Subcutaneous adipose tissue (tissue), 4 donors: ENCODE data around the gene RUFY3. TPM values are rescaled to one million over a fixed set of nuclear protein-coding genes. Genes with fewer than 3 reads are reported as not detected.

Source experiments
- small RNA-seq: library from RNA; depleted of rRNA; stranded (forward); fragments of <200 nt; gene quantifications from one replicate; pipeline ENCODE3, GENCODE V24; 2016
- total RNA-seq, 4 donors: library from RNA; depleted of rRNA; stranded (reverse); fragments of >200 nt; gene quantifications; one replicate each; pipeline ENCODE4 v1.1.0, GENCODE V29; 2016
- TF ChIP-seq, protein P1 (sequence below): fragments of 450-650 bp; IDR thresholded peaks from one replicate; pipeline ENCODE4 v1.5.1; 2016; ENCODE audit warnings: low read depth, mild to moderate bottlenecking, control low read depth, antibody characterized with exemption, moderate library complexity

The RUFY3 gene
- total RNA-seq, 4 donors from 2014 or later: 47.1 to 75.3 (median 58.6) TPM

DNA sequence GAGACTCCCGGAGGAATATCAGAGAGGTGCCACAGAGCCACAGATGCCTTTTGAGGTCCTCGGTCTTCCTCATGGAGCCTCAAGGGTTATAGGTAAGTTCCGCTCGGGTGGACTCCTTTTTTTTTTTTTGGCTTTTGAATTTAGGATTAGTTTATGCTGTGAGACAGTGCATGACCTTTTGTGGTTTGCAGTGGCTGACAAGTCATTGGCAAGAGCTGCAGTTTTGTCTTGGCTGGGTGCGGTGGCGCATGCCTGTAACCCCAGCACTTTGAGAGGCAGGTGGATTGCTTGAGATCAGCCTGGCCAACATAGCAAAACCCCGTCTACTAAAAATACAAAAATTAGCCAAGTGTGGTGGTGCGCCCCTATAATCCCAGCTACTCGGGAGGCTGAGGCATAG is 122.4 kb downstream of the RUFY3 start:
- TF ChIP-seq, protein P1, sequence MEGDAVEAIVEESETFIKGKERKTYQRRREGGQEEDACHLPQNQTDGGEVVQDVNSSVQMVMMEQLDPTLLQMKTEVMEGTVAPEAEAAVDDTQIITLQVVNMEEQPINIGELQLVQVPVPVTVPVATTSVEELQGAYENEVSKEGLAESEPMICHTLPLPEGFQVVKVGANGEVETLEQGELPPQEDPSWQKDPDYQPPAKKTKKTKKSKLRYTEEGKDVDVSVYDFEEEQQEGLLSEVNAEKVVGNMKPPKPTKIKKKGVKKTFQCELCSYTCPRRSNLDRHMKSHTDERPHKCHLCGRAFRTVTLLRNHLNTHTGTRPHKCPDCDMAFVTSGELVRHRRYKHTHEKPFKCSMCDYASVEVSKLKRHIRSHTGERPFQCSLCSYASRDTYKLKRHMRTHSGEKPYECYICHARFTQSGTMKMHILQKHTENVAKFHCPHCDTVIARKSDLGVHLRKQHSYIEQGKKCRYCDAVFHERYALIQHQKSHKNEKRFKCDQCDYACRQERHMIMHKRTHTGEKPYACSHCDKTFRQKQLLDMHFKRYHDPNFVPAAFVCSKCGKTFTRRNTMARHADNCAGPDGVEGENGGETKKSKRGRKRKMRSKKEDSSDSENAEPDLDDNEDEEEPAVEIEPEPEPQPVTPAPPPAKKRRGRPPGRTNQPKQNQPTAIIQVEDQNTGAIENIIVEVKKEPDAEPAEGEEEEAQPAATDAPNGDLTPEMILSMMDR: no peak

DNA sequence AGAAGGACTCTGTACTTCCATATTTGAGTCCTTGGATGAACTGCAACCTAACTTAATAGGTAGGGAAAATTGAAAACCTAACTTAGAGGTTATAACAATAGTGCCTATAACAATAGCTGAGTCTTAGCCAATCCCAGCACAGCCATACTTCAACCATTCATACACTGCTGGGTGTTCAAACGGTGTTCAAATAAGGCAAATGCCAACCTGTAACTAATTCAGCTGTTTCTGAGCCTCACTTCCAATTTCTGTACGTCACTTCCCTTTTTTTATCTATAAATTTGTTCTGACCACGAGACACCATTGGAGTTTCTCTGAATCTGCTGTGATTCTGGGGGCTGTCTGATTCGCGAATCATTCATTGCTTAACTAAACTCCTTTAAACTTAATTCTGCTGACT is 127.5 kb downstream of the RUFY3 start:
- TF ChIP-seq, protein P1: no peak

DNA sequence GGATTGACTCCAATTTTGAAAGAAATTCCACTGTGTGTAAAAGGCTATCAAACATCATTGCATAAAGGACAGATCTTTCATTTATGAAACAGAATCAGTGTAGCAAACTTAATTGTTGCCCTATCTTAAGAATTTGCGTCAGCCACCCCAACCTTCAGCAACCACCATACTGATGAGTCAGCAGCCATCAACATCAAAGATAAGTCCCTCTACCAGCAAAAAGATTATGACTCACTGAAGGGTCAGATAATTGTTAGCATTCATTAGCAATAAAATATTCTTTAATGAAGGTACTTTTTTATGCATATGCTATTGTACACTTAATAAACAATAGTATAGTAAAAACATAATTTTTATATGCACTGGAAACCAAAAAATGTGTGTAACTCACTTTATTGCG is 133.7 kb downstream of the RUFY3 start:
- TF ChIP-seq, protein P1: no peak

Small RNA genes within 50 kb of the gene (small RNA-seq; reads per million reads assigned to genes)
- gene RF00026: not detected
- gene RNU6-520P: not detected
- not detected for gene RNU6-784P
- gene RNU6-891P: not detected

Other genes with a start within 250 kb of the RUFY3 start
- gene MUC7, start 249.8 kb upstream of the RUFY3 start, total RNA-seq: not detected
- not detected for gene AMTN, start 203.4 kb upstream of the RUFY3 start, total RNA-seq
- gene AMBN, start 129.7 kb upstream of the RUFY3 start, total RNA-seq: not detected
- under 1 TPM in 1 of 4 donors, not detected in 3; 0.16 TPM for gene ENAM, start 93.2 kb upstream of the RUFY3 start, total RNA-seq
- gene JCHAIN, start 55.5 kb upstream of the RUFY3 start, total RNA-seq: 10 to 100 TPM in 1 of 4 donors, 1 to 10 TPM in 2, not detected in 1; 6.6 to 23.0 (median 6.8) TPM
- 10 to 100 TPM; 12.2 to 26.1 (median 16.1) TPM for gene UTP3, start 33.4 kb upstream of the RUFY3 start, total RNA-seq
- 10 to 100 TPM; 52.2 to 71.6 (median 56.3) TPM for gene GRSF1, start 117.9 kb downstream of the RUFY3 start, total RNA-seq
- 10 to 100 TPM; 10.9 to 23.6 (median 18.8) TPM for gene MOB1B, start 180.4 kb downstream of the RUFY3 start, total RNA-seq